ENCODE measurements around the gene PAOX. TPM values are rescaled to one million over a fixed set of nuclear protein-coding genes. Genes with fewer than 3 reads are reported as not detected.

Gene PAOX
- total and polyA plus RNA-seq, 2 of the 4 experiments (the other 2 are of a cell fraction) = 3.8 to 4.5 TPM

DNA sequence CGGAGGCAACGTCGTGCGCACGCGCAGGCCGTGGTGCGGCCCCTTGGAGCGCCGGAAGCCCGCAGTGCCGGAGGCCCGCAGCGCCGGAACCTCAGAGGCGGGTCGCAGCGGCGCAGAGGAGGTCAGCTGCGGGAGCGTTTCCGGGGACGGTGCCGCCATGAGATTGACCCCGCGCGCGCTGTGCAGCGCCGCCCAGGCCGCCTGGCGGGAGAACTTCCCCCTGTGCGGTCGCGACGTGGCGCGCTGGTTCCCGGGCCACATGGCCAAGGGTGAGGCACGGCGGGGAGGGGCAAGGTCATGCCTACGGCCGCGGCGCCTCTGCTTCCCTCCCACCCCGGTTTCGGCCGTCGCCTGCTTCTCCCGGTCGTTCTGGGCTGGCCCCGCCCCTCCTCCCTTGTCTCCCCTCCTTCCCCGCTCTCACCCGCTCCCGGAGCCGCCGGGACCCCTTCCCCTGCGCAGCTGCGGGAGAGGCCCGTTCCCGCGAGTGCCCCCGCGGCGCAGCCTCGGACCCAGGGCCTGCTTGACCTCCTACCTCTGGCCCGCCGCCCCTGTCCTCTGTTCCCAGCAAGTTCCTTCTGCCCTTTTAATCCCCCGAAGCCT is 15.1 kb downstream of the PAOX start, which contains the start of gene MTG1:
Gene MTG1 (plus strand): TSS at position 94 of the 600 bp plus-strand sequence. CDS start 64 bp downstream, at position 158.
- no TSS peak for BruUV-seq (replicated peaks)
- Histone ChIP-seq H3K18ac (ENCODE audit: low read depth, low read length) (peak within 1 kb of the TSS; percentile 33; the same call in 1 of the 2 replicates), H3K9me3 (ENCODE audit: control insufficient read depth, insufficient read depth, low read length) (no peaks in the 10 kb centered on the region), H3K14ac (replicated peaks; ENCODE audit: low read depth, low read length) (peak within 1 kb of the TSS; percentile 89), H3K79me1 (ENCODE audit: low read depth in 1 of 2, low read length in 2 of 2) (peaks cover 27 to 40% of the 10 kb centered on the region in 2 experiments), H3K36me3 (ENCODE audit: control insufficient read depth, insufficient read depth, low read length) (peaks cover 24% of the 10 kb centered on the region), H3K4ac (ENCODE audit: low read depth, low read length) (peak within 1 kb of the TSS; percentile 78), H3K4me3 (ENCODE audit: insufficient read depth, low read depth, low read length) (peak within 1 kb of the TSS; percentile 97), H3K4me1 (ENCODE audit: control insufficient read depth, insufficient read depth, low read length) (peaks cover 4% of the 10 kb centered on the region; the same call in 1 of the 2 replicates), H4K20me1 (ENCODE audit: insufficient read depth, low read length) (no peaks in the 10 kb centered on the region), H2BK15ac (ENCODE audit: low read depth, low read length) (no peak within 1 kb of the TSS), H2AFZ (replicated peaks; ENCODE audit: low read length, poor library complexity) (peak within 1 kb of the TSS; percentile 94), H3K9ac (ENCODE audit: low read depth, low read length) (peak within 1 kb of the TSS; percentile 85), H2BK5ac (ENCODE audit: low read depth, low read length, poor library complexity, severe bottlenecking) (peak within 1 kb of the TSS; percentile 82), H2AK5ac (ENCODE audit: low read depth, low read length) (peak within 1 kb of the TSS; percentile 82; the same call in 1 of the 2 replicates), H3K23ac (ENCODE audit: low read depth, low read length) (peak within 1 kb of the TSS; percentile 89), H4K5ac (ENCODE audit: low read depth, low read length) (peak within 1 kb of the TSS; percentile 90), H2AK9ac (replicated peaks; ENCODE audit: low read depth, low read length, poor library complexity) (peak within 1 kb of the TSS; percentile 96), H2BK120ac (ENCODE audit: low read depth, low read length) (0 out of 2 replicates have a peak within 1 kb of the TSS, but pooled peaks have one; percentile 16), H3K9me1 (ENCODE audit: insufficient read depth, low read length) (peaks cover 9% of the 10 kb centered on the region; the same call in 1 of the 2 replicates), H3K4me2 (ENCODE audit: low read depth, low read length) (peak within 1 kb of the TSS; percentile 100), H4K8ac (ENCODE audit: low read depth in 2 of 2, low read length in 2 of 2) (peak within 1 kb of the TSS; percentile 90 to 98), H4K91ac (ENCODE audit: insufficient read depth, low read depth, low read length) (peak within 1 kb of the TSS; percentile 85), H2BK20ac (ENCODE audit: low read depth, low read length) (no peak within 1 kb of the TSS), H3K27me3 (ENCODE audit: control insufficient read depth, insufficient read depth, low read length) (no peaks in the 10 kb centered on the region), H3K27ac (ENCODE audit: insufficient read depth, low read length) (peak within 1 kb of the TSS; percentile 81), H3K56ac (ENCODE audit: extremely low read depth, insufficient read depth, low read length) (peak within 1 kb of the TSS; percentile 86)
- WGBS, 2 experiments (ENCODE audit: extremely low coverage in 2 of 2, insufficient read length in 1 of 2) = 1% methylated on average over 43 of the region's 69 CpGs; no CpG with 5 or more reads in 1 of the 2 experiments
- ChIA-PET CTCF (no interaction called here), POLR2A (ENCODE audit: unreplicated experiment) (no interaction called here)
- ATAC-seq (ENCODE audit: low read depth) (peak; percentile 97), DNase-seq (peak; percentile 87)
- in situ Hi-C loops (cut with MboI; ENCODE audit: low sequenced_read_pairs) (no loop called here), dilution Hi-C loops (cut with HindIII; ENCODE audit: low sequenced_read_pairs, unreplicated experiment) (no loop called here), intact Hi-C loops (cut with micrococcal nuclease) (no loop called here)
- TF ChIP-seq, protein P1, sequence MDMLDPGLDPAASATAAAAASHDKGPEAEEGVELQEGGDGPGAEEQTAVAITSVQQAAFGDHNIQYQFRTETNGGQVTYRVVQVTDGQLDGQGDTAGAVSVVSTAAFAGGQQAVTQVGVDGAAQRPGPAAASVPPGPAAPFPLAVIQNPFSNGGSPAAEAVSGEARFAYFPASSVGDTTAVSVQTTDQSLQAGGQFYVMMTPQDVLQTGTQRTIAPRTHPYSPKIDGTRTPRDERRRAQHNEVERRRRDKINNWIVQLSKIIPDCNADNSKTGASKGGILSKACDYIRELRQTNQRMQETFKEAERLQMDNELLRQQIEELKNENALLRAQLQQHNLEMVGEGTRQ (IDR thresholded peaks at IDR 0.05; ENCODE audit: low read depth, low read length) = peak; percentile 36
- TF ChIP-seq MAZ (IDR thresholded peaks at IDR 0.05; ENCODE audit: borderline replicate concordance, low read depth, low read length) (peak; percentile 77; the same call in 1 of the 2 replicates), CEBPB (IDR thresholded peaks at IDR 0.05; ENCODE audit: low read depth, low read length) (no peak), MXI1 (IDR thresholded peaks at IDR 0.05; ENCODE audit: borderline replicate concordance, low read depth, low read length) (peak; percentile 90), POLR2A (IDR thresholded peaks at IDR 0.05; ENCODE audit: low read depth, low read length) (peak; percentile 85), FOS (IDR thresholded peaks at IDR 0.05; ENCODE audit: low read depth, low read length) (no peak)
- TF ChIP-seq, protein P2, sequence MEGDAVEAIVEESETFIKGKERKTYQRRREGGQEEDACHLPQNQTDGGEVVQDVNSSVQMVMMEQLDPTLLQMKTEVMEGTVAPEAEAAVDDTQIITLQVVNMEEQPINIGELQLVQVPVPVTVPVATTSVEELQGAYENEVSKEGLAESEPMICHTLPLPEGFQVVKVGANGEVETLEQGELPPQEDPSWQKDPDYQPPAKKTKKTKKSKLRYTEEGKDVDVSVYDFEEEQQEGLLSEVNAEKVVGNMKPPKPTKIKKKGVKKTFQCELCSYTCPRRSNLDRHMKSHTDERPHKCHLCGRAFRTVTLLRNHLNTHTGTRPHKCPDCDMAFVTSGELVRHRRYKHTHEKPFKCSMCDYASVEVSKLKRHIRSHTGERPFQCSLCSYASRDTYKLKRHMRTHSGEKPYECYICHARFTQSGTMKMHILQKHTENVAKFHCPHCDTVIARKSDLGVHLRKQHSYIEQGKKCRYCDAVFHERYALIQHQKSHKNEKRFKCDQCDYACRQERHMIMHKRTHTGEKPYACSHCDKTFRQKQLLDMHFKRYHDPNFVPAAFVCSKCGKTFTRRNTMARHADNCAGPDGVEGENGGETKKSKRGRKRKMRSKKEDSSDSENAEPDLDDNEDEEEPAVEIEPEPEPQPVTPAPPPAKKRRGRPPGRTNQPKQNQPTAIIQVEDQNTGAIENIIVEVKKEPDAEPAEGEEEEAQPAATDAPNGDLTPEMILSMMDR (conservative IDR thresholded peaks at IDR 0.05; ENCODE audit: low read depth, low read length) = peak; percentile 17; the same call in 1 of the 2 replicates
